ENCODE results near the gene FAM184A.

- TF ChIP-seq EZH2 (IDR thresholded peaks at IDR 0.05; ENCODE audit: borderline replicate concordance, low read depth, low read length, severe bottlenecking) = no peak
- TF ChIP-seq, protein P1, sequence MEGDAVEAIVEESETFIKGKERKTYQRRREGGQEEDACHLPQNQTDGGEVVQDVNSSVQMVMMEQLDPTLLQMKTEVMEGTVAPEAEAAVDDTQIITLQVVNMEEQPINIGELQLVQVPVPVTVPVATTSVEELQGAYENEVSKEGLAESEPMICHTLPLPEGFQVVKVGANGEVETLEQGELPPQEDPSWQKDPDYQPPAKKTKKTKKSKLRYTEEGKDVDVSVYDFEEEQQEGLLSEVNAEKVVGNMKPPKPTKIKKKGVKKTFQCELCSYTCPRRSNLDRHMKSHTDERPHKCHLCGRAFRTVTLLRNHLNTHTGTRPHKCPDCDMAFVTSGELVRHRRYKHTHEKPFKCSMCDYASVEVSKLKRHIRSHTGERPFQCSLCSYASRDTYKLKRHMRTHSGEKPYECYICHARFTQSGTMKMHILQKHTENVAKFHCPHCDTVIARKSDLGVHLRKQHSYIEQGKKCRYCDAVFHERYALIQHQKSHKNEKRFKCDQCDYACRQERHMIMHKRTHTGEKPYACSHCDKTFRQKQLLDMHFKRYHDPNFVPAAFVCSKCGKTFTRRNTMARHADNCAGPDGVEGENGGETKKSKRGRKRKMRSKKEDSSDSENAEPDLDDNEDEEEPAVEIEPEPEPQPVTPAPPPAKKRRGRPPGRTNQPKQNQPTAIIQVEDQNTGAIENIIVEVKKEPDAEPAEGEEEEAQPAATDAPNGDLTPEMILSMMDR (IDR thresholded peaks at IDR 0.05; ENCODE audit: borderline replicate concordance, extremely low read depth, low read length, poor library complexity, severe bottlenecking) = no peak
Observed at GRCh38 chr6:119022796-119023195, 55.7 kb downstream of the FAM184A start.
